Measurements from ENCODE around the gene FGD6. TPM values are rescaled to one million over a fixed set of nuclear protein-coding genes. Genes with fewer than 3 reads are reported as not detected.

The FGD6 gene
- total and polyA plus RNA-seq, 7 donors = 4.2 to 56.6 (median 40.2) TPM

GRCh38 chr12:95224202-95225170, 7.2 kb upstream of the FGD6 start:
- Histone ChIP-seq H3K4me1 (peaks cover 0 to 61% (median 49%) of the 10 kb centered on the region in 4 donors), H3K27ac (no peak overlapping the region), H3K36me3 (peaks cover 0 to 11% (median 2%) of the 10 kb centered on the region in 4 donors), H3K4me3 (no peak overlapping the region), H3K27me3 (no peaks in the 10 kb centered on the region), H3K9me3 (no peaks in the 10 kb centered on the region)
- intact Hi-C loops (cut with DNase I) = no loop called here
- WGBS, 2 donors = 96 to 97% methylated on average over 8 of the region's 8 CpGs
- TF ChIP-seq POLR2A (IDR thresholded peaks at IDR 0.05) (no peak), POLR2AphosphoS5 (IDR thresholded peaks at IDR 0.05) (no peak), EP300 (IDR thresholded peaks at IDR 0.05) (no peak), CTCF (IDR thresholded peaks at IDR 0.05) (no peak)
- DNase-seq = no peak

GRCh38 chr12:95220726-95221125, 3.5 kb upstream of the FGD6 start:
- peaks cover 0 to 56% (median 39%) of the 10 kb centered on the region in 4 donors for H3K4me1 ChIP-seq
- peaks cover 0 to 11% (median 2%) of the 10 kb centered on the region in 4 donors for H3K36me3 ChIP-seq
- intact Hi-C loops (cut with DNase I) = no loop called here
- H3K9me3 ChIP-seq = no peaks in the 10 kb centered on the region
- no peak overlapping the region for H3K4me3 ChIP-seq
- DNase-seq = no peak
- no peak for TF ChIP-seq POLR2AphosphoS5 (IDR thresholded peaks at IDR 0.05)
- no peak for TF ChIP-seq POLR2A (IDR thresholded peaks at IDR 0.05)
- no peak for TF ChIP-seq EP300 (IDR thresholded peaks at IDR 0.05)
- TF ChIP-seq CTCF (IDR thresholded peaks at IDR 0.05) = no peak
- H3K27me3 ChIP-seq = no peaks in the 10 kb centered on the region
- H3K27ac ChIP-seq = peak overlapping the region in 3 of 4 donors; percentile 1 to 97 (median 42)

GRCh38 chr12:95220190-95220589, 2.9 kb upstream of the FGD6 start:
- Histone ChIP-seq H3K27me3 (no peaks in the 10 kb centered on the region), H3K4me3 (no peak overlapping the region), H3K27ac (peak overlapping the region; percentile 28 to 97 (median 94)), H3K9me3 (no peaks in the 10 kb centered on the region), H3K36me3 (peaks cover 0 to 9% (median 2%) of the 10 kb centered on the region in 4 donors), H3K4me1 (peaks cover 0 to 61% (median 43%) of the 10 kb centered on the region in 4 donors)
- 79 to 92% methylated on average over 4 of the region's 4 CpGs for WGBS, 2 donors
- TF ChIP-seq CTCF (IDR thresholded peaks at IDR 0.05) (no peak), POLR2AphosphoS5 (IDR thresholded peaks at IDR 0.05) (no peak), POLR2A (IDR thresholded peaks at IDR 0.05) (no peak), EP300 (IDR thresholded peaks at IDR 0.05) (no peak)
- intact Hi-C loops (cut with DNase I) = no loop called here
- no peak for DNase-seq

GRCh38 chr12:95218150-95219133, 1.2 kb upstream of the FGD6 start:
- Histone ChIP-seq H3K9me3 (no peaks in the 10 kb centered on the region), H3K27me3 (no peaks in the 10 kb centered on the region), H3K36me3 (no peaks in the 10 kb centered on the region), H3K4me3 (peak overlapping the region; percentile 66 to 79 (median 75)), H3K4me1 (peaks cover 0 to 68% (median 42%) of the 10 kb centered on the region in 4 donors), H3K27ac (peak overlapping the region; percentile 92 to 97 (median 96))
- peak; percentile 92 for DNase-seq
- WGBS, 2 donors = 1% methylated on average over 35 of the region's 35 CpGs
- intact Hi-C loops (cut with DNase I) = loop anchor here (5.0 to 10.0 kb wide), 4 partner anchors 46 to 1016 kb away; no protein-coding TSS in a partner anchor
- peak in 1 of 4 donors; percentile 61 for TF ChIP-seq POLR2AphosphoS5 (IDR thresholded peaks at IDR 0.05)
- no peak for TF ChIP-seq POLR2A (IDR thresholded peaks at IDR 0.05)
- no peak for TF ChIP-seq EP300 (IDR thresholded peaks at IDR 0.05)

Measured in sigmoid colon (tissue), 7 donors.